ENCODE measurements around the gene CYTH3.
A peak's percentile ranks its signal among the peaks of the same experiment; 100 is the strongest.

The CYTH3 gene

GRCh38 chr7:6279341-6279740 is 6.9 kb upstream of the CYTH3 start:
- DNase-seq, result no peak

- no peak for DNase-seq
Measured at GRCh38 chr7:6278749-6279310, 6.4 kb upstream of the CYTH3 start.

GRCh38 chr7:6277476-6277875 is 5.1 kb upstream of the CYTH3 start:
- no peak for DNase-seq

DNA sequence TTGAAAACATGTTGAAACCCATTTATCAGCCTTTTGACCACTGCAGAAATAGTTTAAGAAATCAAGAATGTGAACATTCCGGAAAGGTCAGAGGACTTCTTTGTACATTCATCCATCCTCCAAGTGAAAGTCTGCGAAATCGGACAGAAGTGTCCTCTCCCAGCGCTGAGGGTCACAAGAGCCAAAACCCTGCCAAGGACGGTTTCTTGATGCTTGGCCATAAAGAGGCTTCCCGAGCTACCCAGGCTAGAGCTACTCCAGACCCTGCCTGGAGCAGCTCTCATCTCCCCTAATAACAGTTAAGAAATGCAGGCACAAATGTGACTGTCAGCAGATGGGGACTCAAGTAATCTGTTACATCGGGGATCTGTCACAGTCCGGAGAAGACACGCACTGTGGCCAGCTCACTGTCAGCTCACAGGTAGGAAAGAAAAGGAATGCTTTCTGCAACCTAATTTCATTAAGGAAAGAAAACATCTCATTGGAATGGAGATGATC is 4.5 kb upstream of the CYTH3 start:
- no peak for DNase-seq

DNA sequence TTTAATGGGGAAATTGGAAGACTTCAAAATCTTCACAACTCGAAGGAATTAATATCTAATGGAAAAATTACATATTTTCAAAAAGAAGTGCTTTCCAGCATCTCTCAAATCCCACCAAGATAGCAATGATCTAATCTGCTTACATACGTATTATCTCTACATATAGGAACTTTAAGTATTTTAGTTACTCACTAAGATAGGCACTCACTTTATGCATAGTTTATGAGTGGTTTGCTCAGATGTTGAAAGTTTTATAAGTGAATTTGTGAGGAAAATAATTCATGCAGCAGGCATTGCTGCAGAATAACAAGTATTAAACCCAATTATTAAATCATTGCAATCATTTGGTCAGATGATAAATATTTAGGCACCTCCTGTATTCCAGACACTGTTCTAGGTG is 2.3 kb upstream of the CYTH3 start:
- DNase-seq, result no peak

- no peak for DNase-seq
Measured at GRCh38 chr7:6273917-6274630, 1.6 kb upstream of the CYTH3 start.

DNA sequence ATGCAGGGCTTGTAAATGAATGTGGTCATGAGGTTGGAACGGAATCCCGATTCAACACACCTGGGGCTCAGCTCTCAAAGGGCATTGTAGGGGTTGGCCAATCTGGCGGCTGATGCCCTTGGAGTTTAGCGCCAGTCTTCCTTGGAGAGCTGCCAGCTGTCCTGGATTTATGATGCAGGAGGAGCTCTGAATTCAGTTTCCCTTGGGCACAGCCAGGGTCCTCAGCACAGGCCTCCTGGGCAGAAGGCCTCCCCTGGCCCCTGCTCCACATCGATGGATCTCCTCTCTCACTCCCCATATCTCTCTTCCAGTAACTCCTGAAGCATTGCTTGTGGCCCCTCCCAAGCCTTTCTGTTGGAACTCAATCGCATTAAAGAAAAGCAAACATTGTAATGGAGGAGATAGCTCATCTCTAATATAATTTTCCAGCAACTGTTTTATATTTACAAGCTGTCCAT is 985 bp upstream of the CYTH3 start:
- DNase-seq, result no peak

- peak in 1 of 2 donors; percentile 15 for DNase-seq
Measured at GRCh38 chr7:6271694-6272440, 557 bp downstream of the CYTH3 start.

DNA sequence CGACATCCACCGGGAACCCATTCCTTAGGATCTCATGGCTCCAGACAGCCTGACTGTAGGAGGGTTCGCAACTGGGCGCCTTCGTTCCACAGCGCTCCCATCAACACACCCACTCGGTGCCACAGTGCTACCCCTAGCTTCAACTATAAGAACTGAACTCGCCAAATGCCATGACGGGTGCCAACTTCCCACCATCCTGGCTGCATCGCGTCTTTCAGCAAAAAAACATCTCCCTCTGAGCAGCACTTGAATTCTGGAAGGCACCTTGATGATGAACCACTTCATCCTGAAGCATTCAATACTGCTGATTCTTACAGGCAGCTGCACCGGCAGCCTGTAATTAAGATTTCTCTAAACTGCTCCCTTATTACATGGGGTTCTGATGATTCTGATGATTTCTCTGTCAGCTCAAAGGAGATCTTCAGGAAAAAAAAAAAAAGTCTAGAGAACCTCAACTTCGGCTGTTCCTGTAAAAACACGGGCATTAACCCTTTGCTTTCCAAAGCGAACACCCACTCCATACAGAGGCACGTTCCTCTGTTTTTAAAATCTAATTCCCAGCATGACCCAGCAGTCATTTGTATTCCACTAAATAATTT is 1.3 kb downstream of the CYTH3 start:
- peak; percentile 45 to 53 for DNase-seq

GRCh38 chr7:6269527-6269926 is 2.9 kb downstream of the CYTH3 start:
- no peak for DNase-seq

- no peak for DNase-seq
Measured at GRCh38 chr7:6268907-6269306, 3.5 kb downstream of the CYTH3 start.

DNA sequence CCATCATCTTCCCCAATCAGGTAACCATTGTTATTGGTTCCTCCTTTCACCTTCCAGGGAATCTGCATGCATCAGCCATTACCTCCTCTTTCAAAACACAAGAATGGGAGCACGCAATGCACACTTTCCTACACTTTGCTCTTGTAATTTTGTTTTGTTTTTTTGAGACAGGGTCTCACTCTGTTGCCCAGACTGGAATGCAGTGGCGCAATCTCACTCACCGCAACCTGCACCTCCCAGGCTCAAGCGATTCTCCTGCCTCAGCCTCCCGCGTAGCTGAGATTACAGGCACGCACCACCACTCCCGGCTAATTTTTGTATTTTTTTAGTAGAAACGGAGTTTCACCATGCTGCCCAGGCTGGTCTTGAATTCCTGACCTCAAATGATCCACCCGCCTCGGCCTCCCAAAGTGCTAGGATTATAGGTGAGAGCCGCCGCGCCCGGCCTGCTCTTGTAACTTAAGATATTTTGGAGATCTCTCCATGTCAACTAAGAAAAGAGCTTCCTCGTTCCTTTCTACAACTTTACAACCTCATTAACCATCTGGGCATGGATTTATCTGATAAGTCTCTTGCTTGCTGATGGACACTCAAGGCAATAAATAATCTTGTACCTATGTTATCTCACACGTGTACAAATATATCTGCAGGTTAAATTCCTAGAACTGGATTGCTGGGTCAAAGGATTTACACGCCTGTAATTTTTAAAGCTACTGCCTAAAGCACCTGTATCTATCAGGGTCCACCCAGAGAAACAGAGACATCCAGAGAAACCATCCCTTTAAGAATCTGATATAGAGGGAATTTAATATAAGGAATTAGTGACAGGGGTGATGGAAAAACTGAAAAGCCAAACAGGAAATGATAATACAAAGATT is 4.2 kb downstream of the CYTH3 start:
- no peak for DNase-seq

DNA sequence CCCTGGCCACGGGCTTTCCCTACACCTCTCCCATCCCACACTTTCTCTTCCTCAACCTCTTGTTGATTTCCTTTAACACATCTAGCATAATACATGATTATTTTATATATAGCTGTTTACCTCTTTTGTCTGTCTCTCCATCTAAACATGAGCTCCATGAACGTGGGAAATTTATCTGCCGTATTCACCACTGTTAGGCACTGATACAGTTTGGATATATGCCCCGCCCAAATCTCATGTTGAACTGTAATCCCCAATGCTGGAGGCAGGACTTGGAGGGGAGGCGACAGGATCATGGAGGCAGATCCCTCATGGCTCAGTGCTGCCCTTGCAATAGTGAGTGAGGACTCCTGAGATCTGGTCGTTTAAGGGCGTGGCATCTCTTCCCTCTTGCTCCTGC is 5.7 kb downstream of the CYTH3 start:
- no peak for DNase-seq

- no peak for DNase-seq
Measured at GRCh38 chr7:6262221-6262620, 10.2 kb downstream of the CYTH3 start.

- no peak for DNase-seq
Measured at GRCh38 chr7:6261699-6262098, 10.7 kb downstream of the CYTH3 start.

- no peak for DNase-seq
Measured at GRCh38 chr7:6260291-6261187, 11.9 kb downstream of the CYTH3 start.

DNA sequence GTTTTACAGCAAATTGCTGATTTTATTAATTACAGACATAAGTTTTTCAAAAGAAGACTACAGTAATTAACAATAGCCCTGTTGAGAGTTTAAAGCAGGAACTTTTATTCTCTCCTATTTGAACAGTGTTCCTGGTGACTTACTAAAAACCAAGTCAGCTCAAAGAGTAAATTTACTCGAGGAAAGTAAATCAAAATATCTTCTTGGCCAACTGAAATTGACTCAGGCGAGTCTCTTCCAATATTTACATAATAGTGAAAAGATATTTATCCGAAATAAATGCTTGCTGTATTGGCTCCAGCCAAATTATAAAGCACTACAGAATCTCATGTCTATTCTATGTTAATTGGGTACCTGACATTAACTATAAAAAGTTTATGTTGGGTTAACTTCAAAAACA is 13.2 kb downstream of the CYTH3 start:
- DNase-seq, result no peak

DNA sequence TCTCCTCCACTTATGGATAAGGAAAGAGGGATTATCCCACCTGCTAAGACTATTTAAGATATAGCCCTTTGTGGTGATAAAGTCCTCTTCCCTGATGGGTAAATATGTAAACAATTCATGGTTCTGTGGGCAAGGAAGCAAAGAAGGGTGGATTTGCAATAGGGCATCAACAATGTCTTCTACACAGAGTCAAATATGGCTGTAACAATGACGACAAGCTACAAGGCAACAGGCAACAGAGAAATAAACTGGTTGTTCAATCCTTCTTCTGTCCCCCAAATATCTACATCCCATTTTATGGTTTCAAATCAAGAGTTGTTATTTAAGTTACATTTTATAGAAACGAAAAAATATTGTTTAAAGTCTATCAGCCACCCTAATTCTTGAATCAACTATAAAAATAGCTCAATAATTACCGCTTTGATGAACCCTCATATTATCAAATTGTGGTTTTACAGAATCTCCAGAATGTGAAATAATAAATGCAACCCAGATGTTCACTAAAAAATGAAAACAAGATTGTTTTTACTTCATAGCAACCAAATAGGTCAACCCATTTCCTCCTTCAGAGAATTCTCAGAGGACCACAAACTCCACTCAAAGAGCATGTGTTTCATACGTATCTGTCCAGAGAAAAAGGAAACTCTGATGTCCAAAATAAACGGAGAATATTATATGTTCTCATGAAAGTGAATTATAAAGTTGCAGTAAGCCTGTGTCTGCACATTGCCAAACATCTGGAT is 13.8 kb downstream of the CYTH3 start:
- DNase-seq, result peak in 1 of 2 donors; percentile 25

- DNase-seq, result no peak
Measured at GRCh38 chr7:6257675-6258074, 14.7 kb downstream of the CYTH3 start.

GRCh38 chr7:6256677-6257535 is 15.5 kb downstream of the CYTH3 start:
- DNase-seq, result no peak

All from CD4-positive, alpha-beta T cell treated with Interferon alpha-2 for 1 hour (primary cell).